HG03378 (cell line): ENCODE data around the gene CTNND2.
"Not testable (repeated sequence)": the region's sequence is repeated elsewhere in the genome, so short reads cannot be mapped to it uniquely, and the experiment has no call there.

ENCODE experiments used
- ATAC-seq: cut with Tn5 transposase; IDR thresholded peaks from one replicate; pipeline ENCODE4 v1.9.1; 2021; ENCODE audit warnings: mild to moderate bottlenecking, moderate library complexity; ENCODE audit not compliant: unreplicated experiment

CTNND2 gene

DNA sequence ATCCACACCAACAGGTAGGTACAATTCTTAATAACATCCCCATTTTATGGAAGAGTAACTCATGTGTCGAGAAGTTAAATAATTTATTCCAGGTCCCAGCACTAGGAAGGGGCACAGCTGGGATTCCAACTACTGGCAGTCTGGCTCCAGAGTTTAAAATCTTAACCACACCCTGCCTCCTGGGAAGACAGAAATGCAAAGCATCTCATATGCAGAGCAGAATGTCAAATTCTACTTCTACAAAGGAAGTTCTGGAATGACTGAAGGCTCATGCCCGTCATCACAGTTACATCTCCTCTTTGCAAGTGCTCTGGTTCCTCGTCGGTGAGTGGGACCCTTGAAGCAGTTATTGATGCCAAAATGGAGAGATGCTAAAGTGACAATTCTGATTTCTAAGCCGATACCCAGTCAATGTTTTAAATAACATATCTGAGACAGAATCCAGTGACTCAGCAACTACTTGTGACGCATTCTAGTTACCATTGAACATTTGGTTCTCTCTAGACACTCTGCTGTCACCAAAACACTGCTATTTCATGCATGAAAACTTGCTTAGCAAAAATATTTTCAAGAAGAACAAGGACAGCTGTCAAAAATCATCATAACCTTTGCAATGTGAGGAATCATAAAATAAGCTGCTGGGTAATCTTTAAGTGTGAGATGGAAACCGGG is 412.7 kb downstream of the CTNND2 start:
- no peak for ATAC-seq

DNA sequence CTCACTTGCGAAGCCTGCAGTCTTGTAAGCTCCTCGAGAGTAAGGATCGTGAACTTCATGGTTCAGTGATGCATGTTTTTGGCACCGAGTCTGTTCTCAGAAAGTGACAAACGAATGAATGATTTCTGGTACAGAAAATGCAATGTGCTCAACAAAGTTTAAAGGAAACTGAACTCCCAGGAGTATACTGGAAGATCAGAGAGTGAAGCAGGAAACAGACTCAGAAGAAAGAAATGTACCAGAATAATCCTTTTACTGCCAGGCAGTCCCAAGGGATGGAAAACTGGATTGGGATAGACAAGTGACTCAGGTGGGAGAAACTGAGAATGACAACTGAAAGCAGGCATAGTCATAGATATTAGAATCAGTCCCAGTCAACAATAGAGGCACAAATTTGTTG is 420.6 kb downstream of the CTNND2 start:
- no peak for ATAC-seq

DNA sequence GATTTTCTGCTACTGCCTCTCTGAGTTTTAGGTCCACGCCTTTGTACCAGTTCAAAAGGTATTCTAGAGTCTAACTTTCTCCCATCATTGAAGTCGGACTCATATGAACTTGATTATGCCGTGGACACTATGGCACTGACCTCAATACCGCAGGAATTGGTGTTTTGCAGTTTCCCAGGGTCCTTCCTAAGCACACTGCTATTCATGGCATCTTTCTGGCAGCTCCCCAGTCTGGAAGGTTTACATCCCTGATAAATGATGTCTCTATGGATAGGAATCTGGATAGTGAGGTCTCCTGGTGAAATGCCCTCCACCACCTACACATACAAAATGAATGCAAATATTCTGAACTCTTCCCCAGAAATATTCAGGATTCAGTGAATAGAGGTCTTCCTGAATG is 422.2 kb downstream of the CTNND2 start:
- no peak for ATAC-seq

DNA sequence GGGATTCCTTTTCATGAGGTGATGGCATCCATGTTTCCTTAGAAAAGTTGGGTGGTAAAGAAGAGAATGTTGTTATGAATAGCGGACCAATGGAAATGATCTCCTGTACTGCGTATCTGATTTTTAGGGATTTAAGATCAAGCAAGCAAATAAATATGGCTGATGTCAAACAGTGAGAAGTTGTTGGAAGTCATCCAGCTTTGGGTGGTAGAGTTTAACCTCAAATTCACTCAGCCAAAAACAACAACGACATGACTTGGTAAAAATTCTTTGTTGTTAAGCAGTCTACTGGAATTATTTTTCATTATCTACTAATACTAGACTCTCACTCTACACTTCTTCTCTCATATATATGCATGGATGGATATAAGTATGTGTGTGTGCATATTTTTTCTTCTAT is 426.5 kb downstream of the CTNND2 start:
- no peak for ATAC-seq

DNA sequence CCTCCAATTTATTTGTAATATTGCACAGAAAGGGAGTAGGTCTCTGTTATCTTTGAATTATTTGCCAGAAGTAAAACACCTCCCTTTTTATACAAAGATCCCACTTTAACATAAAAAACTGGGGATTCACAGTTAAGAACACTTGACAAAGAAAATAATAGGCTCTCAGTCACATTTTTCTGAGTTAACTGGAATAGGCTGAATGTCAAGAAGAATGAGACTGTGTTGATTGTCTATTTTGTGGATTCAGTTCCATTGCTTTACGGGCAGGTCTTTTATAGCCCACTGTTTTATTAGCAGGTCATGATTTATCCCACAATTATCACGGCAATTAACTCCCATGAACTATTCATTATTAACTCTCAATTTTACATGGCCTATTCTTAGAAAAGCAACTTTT is 427.4 kb downstream of the CTNND2 start:
- ATAC-seq = no peak

DNA sequence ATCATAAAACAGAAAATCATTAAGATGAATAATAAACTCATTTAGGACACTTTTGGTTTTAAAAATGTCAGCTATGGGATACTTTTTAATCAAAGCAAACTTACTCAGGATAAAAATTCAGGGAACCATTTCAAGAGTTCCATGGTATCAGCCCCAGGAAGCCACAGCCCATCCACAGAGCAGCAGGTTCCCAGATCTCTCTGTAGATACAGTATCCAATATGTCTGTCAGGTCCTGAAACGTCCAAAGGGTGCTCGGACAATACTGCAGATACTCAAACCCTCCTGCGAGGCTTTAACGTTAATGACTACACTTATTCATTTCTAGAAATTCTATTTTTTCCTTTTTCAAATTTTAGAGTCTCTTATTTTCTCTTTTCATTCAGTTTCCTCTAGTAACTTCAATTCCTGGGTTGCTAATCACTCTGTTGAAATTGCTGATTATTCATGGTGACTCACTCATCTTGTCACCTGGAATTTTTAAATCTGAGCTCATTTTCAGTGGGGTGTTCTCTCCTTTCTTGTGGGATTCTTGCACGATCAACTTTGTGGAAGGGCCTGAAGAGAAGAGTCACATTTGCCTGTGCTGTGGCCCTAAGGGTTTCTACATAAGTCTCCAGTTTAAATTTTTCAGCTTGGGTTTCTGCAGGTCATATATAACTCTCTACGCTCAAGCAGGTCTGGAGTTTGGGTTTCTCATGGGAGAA is 435.8 kb downstream of the CTNND2 start:
- ATAC-seq = no peak

DNA sequence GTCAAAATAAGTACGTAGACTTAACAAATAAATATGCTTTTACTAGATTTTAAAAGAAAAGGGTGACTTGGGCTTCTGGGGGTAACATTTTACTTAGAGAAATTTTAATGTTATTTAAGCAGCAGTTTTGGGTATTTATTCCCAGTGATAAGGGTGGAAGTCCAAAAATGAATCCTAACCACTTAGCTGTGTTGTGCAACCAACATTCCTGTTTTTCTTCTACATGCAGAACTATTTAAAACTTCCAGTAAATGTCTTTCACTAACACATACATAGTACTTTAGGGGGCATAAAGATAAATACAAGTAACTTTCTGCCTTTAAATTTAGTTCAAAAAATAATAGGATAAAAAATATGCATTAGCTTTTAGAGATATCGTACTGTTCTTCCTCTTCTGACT is 436.7 kb downstream of the CTNND2 start:
- ATAC-seq = no peak

DNA sequence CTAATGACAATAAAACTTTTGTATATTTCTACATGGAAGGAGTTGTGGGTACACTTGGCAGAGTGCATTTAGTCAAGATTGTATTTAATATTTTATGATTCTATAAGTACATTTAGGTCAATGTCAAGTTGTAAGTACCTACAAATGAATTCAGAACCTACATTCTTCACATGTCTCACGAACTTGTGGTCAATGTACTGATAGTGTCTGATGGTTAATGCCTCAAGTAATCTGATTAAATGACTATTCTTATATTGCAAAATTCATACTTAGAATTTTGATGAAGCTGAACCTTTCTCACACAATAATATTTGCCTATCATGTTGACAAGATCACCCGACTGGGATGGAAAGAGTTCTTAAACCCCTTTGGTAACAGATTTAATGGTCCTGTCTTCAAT is 444.5 kb downstream of the CTNND2 start:
- no peak for ATAC-seq

DNA sequence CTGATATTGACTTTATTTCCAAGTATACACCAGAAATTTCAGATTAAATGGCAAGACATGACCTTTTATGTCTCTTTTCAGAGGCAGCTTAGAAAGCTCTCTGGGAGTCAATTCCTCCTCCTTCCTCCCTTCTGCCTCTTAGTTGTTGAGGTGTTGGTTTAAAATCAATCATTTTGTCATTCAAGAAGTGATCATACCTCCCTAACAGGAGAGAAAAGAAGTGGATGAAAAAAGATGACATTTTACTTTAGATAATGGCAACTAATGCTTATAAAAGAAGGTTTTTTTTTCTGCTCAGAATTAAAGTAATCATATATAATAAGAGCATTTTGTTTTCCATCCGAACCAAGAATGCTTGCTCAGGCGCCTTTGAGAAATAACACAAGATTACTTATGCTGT is 448.7 kb downstream of the CTNND2 start:
- no peak for ATAC-seq

DNA sequence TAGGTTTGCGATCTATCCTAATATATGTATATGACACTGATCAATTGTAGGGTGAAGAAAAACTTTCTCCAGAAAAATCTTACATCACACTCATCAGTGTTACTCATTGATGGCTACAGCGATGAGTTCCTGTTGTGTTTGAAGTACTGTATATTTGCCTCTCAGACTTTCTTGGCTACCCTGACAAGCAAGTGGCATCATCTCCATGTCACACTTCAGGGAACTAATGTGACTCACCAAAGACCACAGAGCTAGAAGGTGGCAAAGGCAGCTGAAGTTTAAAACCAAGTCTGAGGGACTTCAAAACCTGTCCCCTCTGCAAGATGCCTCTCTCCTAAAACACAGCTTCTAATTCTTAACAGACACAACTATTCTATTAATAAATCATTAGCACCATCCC is 451.4 kb downstream of the CTNND2 start:
- ATAC-seq = no peak

DNA sequence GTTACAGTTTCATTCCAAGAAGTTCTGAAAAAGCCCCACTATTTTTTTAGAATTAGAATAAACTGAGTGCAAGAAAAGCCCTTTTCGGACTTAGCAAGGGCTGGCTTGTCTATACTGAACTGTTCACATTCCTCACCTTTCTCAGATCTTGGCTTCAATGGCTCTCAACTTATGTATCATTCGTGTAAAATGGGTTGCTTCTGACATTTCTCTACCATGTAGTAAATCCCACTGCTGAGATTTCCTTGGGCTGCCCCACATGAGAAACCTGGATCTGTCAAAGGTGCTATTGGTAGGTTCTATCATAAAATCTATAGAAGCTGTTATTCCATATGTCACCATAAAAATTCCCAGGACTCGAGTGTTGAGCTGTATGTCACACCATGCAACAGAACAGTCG is 454.3 kb downstream of the CTNND2 start:
- ATAC-seq = no peak

DNA sequence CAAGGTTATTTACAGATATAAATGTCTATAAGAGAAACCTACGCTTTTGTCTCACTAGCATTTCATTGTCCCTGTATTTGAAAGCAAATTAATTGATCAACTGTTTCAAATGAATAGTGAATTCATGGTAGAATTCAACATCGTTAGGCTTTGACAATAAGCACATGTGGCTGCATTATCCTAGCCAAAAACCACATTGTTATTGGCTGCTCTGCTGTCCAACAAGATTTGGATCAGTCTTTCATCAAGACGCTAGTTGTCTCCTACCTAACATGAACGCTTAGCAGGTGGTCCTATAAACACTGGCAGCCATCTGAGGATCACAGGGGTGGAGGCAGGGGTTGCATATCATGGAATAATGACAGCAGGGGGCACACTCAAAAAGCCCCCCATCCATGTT is 455.0 kb downstream of the CTNND2 start:
- no peak for ATAC-seq

DNA sequence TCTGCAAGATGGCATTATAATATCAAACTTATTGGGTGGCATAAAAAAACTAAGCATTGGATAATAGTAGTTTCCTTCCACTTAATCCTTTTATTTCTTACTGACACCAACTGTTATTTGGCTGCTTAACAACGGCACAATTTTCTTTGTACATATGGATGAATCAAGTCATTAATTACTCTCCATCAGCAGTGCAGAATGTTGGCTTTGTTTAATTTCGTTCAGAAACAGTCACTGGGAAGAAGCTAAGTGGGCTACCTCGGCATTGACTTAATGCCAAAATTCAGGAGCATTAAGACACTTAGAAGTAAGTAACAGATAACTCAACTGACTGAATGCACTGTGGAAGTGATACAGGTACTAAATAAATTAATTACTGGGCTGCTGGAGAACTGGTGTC is 460.4 kb downstream of the CTNND2 start:
- ATAC-seq = no peak

DNA sequence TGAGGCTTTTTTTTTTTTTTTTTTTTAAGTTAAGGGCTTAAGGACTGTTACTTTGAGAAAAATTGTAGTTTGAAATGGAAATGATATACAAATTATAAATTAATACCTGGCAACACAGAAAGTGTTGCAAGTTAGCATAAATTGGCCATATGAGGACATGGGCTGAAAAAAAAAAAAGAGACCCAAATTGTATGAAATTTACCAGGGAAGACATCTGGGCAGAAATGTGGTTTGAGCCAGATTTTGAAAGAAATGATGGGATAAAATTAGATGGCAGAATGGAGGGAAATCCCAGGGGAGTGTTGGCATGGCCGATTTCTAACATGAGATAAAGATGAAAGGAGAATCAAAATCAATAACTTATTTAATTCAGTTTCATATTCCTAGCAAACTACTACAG is 472.1 kb downstream of the CTNND2 start:
- ATAC-seq = no peak

DNA sequence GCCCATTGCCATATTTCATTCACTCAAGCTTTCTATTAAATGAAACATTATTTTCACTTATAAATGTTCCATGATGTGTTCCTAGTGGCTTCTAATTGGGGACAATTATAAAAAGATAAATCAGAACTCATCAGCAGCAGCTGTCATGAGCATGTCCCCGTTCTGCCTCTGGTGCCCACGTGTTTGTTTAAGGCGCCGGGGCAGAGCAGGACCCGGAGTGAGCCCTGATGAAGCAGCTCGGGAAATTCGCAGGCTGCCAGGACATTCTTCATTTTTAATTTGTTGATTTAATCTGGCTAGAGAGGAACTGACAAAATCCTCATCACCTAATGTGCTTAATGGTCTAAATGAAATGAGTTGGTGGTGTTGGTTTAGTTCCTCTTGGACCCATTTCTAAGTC is 475.0 kb downstream of the CTNND2 start:
- no peak for ATAC-seq

DNA sequence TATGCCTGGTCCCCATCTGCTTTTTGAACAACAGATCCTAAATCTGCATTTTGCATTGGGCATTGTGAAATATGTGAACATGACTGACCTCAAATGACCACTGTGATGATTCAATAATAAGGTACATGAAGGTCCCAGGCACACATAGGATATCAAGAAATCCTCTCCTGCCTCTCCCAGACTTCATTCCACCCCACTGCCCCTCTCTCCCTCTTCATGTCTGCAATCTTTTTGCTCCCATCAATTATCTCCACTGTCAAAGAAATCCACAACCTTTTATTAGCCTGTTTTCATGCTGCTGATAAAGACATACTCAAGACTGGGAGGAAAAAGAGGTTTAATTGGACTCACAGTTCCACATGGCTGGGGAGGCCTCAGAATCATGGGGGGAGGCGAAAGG is 476.7 kb downstream of the CTNND2 start:
- no peak for ATAC-seq

DNA sequence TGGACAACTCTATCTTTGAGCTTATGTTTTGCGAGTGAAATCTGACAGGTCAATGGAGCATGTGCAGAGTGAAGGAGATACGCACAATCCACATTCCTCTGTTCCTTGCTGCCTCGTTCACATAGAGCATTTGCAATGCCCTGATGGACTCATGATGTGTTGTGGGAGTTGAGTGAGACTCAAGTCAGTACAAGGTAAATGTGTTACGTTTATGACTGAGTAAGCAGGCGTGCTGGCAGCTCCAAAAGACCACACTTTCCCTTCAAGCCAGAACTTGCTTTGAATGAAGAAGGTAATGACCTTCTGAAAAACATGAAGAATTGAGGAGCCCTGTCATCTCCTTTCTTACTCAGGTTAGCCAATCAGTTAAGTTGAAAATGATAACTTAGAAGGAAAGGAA is 477.8 kb downstream of the CTNND2 start:
- ATAC-seq = no peak

DNA sequence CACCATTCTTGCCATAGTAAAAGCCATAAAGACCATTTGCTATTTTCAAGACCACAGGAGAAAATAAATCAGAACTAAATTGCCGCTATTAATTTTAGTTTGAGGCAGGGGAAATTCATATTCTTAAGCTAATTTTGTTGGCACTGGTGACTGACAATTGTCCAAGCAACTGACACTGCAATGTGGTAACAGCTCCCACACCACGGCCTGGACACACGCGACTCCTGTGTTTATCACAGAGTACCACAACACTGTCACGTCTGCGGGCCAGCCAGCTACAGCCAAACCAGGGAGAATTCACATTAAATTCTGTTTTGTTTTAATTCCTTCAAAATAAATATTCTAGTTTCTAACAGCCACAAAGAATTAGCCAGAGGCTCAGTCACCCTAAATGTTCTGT is 481.9 kb downstream of the CTNND2 start:
- ATAC-seq = no peak

DNA sequence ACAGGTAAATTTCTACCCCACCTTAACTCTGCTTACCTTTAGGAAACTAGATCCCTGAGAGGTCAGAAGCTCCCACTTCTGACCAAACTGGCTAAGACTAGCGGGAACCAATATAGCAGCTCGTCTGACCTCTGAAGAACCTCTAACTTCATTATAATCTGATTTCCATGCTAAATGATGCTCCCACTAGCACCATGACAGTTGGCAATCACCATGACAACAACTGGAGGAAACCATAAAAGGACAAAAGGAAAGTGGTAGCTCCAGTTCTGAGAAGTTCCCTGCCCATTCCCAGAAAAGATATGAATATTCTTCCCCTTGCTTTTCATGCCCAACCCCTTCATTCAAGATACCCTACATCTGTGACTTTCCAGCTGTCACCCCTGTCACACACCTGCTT is 483.3 kb downstream of the CTNND2 start:
- no peak for ATAC-seq

DNA sequence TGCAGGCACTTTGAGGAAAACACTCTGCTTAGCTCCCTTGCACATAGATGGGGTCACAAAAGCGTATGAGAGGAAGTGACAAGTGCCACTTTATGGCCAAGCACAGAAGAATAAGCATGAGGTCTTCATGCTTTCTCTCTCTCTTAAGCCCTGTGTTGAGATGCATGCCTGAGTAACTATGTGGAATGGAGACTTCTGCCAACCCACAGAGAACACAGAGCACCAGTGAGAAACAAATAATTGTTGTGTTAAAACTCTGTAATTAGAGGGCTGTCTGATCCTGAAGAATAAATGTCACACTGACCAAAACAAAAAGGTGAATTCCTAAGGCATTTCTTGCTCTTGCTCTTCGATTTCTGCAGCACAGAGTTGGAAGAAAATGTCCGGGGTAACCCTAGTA is 488.5 kb downstream of the CTNND2 start:
- ATAC-seq = no peak

DNA sequence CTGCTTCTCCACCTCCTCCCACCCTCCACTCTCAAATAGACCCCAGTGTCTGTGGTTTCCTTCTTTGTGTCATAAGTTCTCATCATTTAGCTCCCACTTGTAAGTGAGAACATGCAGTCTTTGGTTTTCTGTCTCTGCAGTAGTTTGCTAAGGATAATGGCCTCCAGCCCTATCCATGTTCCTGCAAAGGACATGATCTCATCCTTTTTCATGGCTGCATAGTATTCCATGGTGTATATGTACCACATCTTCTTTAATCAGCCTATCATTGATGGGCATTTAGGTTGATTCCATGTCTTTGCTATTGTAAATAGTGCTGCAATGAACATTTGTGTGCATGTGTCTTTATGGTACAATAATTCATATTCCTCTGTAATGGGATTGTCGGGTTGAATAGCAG is 489.5 kb downstream of the CTNND2 start:
- not testable (repeated sequence) for ATAC-seq

DNA sequence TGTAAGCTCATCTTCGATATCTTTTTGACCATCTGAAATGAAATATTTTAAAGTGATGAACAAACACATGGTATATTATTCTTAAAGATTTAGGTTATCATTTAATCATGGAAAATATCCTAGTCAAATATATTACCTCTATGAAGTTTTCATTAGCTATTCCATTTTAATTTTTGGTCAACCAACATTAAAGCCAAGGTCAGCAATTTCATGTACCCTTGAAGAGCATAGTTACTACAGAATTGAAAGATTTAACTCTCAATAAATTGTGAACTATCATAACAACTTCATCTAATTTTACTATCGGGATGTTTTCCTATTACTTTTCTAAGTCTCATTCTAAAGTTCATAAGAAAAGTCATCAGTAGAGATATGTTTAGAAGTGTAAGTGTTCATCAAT is 492.6 kb downstream of the CTNND2 start:
- no peak for ATAC-seq

DNA sequence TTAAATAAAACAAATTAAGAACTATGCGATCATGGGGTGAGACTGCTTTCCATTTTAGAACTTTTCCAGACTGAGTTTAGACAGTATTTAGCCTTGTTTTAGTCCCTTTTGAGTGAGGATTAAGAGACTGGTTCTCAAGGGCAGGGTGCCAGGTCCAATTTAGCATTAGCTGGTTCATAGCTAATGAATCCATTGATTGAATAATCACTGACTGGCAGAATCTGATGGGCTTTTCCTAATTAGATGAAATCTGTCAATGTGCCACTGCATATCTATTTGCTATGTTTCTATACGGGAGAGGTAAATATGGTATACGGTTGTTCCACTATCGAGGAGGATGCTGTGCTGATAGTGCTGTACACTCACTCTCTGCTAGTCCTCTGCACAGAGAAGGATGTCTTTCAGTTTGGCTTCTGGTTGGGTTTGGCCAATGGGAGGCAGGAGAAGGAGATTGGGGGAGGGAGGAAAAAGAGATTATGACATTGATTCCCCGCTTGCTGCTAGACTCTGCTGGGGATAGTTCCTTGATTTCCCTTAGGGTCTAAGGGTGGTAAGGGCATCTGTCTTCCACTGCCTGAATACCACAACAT is 496.6 kb downstream of the CTNND2 start:
- ATAC-seq = no peak
